Nephron (organoid): ENCODE data around the gene PLEKHH1.

Experiments
- H3K27ac Mint-ChIP-seq, 3 experiments: 2 replicates each; pipeline ENCODE4 v1.8.0; 2020; ENCODE audit warnings: mixed read lengths in 3 of 3, mild to moderate bottlenecking in 2 of 3, moderate library complexity in 1 of 3
- H3K27me3 Mint-ChIP-seq: 2 replicates; pipeline ENCODE4 v1.8.0; 2021; ENCODE audit warnings: low read depth, mild to moderate bottlenecking, moderate library complexity, mixed read lengths
- H3K36me3 Mint-ChIP-seq: 2 replicates; pipeline ENCODE4 v1.8.0; 2020; ENCODE audit warnings: low read depth, mixed read lengths
- H3K4me1 Mint-ChIP-seq: 2 replicates; pipeline ENCODE4 v1.8.0; 2020; ENCODE audit warnings: mixed read lengths
- H3K4me3 Mint-ChIP-seq, 3 experiments: 2 replicates each; pipeline ENCODE4 v1.8.0; 2020; ENCODE audit warnings: mild to moderate bottlenecking in 3 of 3, mixed read lengths in 3 of 3, moderate library complexity in 2 of 3
- H3K9me3 Mint-ChIP-seq: 2 replicates; pipeline ENCODE4 v1.8.0; 2020; ENCODE audit warnings: mixed read lengths
- TF ChIP-seq, protein P1 (sequence below), 3 experiments: fragments of 200-600 bp; sonication (generic); IDR thresholded peaks; one replicate each; pipeline ENCODE4 v1.5.0; 2021; ENCODE audit warnings: antibody characterized with exemption in 3 of 3; ENCODE audit not compliant: unreplicated experiment in 3 of 3

The PLEKHH1 gene

DNA sequence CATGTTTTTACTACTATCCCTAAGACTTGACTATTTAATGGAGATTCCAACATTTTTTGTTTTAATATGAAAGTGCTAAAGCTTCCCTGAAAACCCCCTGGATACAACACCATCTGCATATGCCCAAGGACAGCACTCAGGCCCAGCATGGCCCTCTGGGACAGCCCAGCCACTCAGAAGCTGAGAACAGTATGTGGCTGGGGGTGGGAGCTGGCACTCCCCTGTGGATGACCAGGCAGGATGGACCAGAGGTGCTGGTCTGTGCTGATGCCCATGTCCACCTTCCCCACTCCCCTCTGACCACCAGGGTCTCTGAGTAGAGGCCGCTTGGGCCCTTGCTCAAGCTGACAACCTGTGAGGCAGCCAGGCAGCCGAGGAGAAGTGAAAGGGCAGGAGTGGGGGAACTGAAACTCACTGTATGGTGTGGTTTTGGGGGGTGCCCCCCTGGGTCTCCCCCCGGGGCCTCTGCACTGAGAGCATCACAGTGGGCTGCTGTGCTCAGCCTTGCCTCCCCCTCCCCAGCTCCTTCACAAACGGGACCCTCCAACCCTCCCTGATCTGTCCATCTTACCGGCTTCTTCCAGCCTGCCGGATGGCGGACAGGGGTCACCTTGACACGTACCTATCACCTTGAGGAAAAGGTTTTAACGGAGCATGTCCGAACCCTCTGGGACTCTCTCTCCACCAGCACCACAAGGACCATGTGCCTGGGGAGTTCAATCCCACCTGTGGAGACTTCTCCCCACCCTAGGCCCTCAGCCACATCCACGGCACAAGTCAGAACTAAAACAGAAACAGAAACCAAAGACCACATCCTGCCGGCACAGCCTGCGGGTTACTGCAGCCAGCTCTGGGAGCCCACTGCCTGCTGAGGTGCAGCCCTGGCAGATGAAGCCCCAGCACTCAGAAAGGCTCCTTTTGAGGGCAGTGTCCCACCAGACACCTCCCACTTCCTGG is 44.9 kb upstream of the PLEKHH1 start, which contains the start of gene TMEM229B:
TSS of gene TMEM229B (minus strand) at position 785 of the 957 bp plus-strand sequence. CDS start 14,798 bp downstream, outside the sequence.
- H3K36me3 Mint-ChIP-seq, result peaks cover 4% of the 10 kb centered on the region
- no peak within 1 kb of the TSS for H3K4me3 Mint-ChIP-seq
- peaks cover 18% of the 10 kb centered on the region for H3K4me1 Mint-ChIP-seq
- H3K27ac Mint-ChIP-seq, result no peak within 1 kb of the TSS
- peaks cover 7% of the 10 kb centered on the region for H3K9me3 Mint-ChIP-seq
- TF ChIP-seq, protein P1, sequence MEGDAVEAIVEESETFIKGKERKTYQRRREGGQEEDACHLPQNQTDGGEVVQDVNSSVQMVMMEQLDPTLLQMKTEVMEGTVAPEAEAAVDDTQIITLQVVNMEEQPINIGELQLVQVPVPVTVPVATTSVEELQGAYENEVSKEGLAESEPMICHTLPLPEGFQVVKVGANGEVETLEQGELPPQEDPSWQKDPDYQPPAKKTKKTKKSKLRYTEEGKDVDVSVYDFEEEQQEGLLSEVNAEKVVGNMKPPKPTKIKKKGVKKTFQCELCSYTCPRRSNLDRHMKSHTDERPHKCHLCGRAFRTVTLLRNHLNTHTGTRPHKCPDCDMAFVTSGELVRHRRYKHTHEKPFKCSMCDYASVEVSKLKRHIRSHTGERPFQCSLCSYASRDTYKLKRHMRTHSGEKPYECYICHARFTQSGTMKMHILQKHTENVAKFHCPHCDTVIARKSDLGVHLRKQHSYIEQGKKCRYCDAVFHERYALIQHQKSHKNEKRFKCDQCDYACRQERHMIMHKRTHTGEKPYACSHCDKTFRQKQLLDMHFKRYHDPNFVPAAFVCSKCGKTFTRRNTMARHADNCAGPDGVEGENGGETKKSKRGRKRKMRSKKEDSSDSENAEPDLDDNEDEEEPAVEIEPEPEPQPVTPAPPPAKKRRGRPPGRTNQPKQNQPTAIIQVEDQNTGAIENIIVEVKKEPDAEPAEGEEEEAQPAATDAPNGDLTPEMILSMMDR (IDR thresholded peaks at IDR 0.05; ENCODE audit: unreplicated experiment in 3 of 3), result no peak
- peaks cover 11% of the 10 kb centered on the region for H3K27me3 Mint-ChIP-seq

DNA sequence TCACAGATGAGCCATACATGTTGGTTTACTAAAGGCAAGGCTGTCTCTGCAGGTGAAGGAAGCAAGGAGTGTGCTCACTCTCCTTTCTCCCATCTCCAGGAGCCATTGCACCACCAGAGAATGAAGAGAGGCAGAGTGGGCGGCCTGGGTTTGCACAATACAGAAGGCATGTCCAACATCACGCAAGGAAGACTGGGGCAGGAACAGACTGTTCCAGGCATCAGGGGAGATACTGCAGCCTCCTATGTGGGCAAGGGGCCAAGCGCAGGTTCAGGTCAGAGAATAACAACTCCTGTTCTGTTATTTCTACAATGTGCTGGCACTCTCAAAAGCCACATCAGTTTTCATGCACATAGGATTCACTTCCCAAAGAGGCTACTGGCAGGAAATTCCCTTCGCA is 42.9 kb upstream of the PLEKHH1 start:
- H3K4me1 Mint-ChIP-seq, result peaks cover 17% of the 10 kb centered on the region
- peaks cover 4% of the 10 kb centered on the region for H3K36me3 Mint-ChIP-seq
- no peak overlapping the region for H3K27ac Mint-ChIP-seq
- H3K27me3 Mint-ChIP-seq, result peaks cover 8% of the 10 kb centered on the region
- H3K4me3 Mint-ChIP-seq, result no peak overlapping the region
- peaks cover 11% of the 10 kb centered on the region for H3K9me3 Mint-ChIP-seq
- TF ChIP-seq, protein P1 (IDR thresholded peaks at IDR 0.05; ENCODE audit: unreplicated experiment in 3 of 3), result no peak

DNA sequence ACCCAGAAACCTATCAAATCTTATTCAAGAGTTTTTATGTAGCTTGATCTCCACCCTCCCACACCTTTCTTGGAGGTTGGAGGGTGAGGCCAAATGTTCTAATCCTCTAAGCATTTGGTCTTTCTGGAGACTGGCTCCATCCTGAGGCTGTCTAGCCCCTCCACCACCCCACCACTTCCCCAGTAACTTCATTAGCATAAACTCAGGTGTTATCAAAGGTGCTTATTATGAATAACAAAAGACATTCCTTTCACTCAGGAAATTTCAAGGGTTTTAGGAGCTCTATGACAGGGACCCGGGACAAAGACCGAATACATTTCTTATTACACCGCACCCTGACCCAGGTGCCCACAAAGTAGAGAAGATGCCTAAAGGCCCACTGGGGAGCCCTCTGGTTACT is 41.8 kb upstream of the PLEKHH1 start:
- TF ChIP-seq, protein P1 (IDR thresholded peaks at IDR 0.05; ENCODE audit: unreplicated experiment in 3 of 3), result no peak
- Mint-ChIP-seq H3K27ac (no peak overlapping the region), H3K9me3 (peaks cover 13% of the 10 kb centered on the region), H3K4me1 (peaks cover 9% of the 10 kb centered on the region), H3K36me3 (peaks cover 4% of the 10 kb centered on the region), H3K4me3 (no peak overlapping the region), H3K27me3 (peaks cover 11% of the 10 kb centered on the region)

DNA sequence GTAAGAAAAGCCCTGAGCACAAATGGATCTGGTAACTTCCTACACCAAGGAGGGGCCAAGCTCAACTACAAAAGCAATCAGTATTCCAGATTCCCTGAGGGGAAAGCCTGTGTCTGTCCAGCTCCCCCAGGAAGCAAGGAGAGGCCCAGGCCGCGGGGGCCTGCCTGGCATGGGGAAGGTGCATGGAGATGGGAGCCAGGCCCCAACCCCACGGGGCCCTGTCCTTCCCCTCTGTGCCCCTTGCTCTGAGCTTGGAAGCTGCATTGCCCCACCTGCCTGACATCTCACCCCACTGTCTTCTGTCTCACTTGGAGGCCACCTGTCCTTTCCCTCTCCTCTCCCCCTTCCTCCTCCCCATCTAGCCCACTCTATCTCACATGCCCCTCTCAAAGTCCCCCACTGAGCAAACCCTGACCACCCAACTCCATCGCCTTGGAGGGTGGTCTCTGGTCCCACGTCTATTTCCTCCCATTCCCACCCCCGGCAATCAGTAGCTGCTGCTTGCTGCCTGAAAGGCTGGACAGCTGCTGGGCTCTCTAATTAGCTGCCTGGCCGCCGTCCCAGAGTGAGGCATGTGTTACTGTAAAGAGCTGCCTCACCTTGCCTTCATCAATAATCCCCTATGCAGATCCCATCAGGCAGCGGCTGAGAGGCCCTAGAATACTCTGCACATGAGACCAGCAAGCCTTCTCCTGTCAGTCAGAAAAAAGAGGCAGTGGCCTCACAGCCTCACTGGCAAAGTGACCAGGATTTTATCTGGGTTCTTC is 41.2 kb upstream of the PLEKHH1 start:
- TF ChIP-seq, protein P1 (IDR thresholded peaks at IDR 0.05; ENCODE audit: unreplicated experiment in 3 of 3), result no peak
- Mint-ChIP-seq H3K27ac (no peak overlapping the region), H3K4me3 (no peak overlapping the region), H3K4me1 (peaks cover 5% of the 10 kb centered on the region), H3K27me3 (peaks cover 11% of the 10 kb centered on the region), H3K9me3 (peaks cover 13% of the 10 kb centered on the region), H3K36me3 (peaks cover 4% of the 10 kb centered on the region)

DNA sequence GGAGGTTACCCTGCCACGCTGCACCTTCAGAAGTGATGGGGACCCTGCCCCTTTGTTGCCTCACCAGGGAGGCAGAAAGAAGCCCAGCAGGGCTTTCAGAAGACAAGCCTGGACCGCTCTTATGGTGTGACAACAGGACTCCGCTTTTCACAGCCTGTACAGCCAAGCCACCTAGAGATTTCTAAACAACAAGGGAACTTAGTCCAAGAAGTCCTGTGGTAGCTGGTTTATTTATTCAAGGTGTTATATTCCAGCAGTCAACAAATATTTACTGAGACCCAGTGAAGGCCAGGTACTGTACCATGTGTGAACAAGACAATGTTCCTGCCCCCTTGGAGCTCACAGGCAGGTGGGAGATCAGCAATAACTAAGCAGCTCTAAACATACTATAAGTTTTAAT is 40.6 kb upstream of the PLEKHH1 start:
- H3K4me1 Mint-ChIP-seq, result peaks cover under 1% of the 10 kb centered on the region
- peaks cover 13% of the 10 kb centered on the region for H3K9me3 Mint-ChIP-seq
- TF ChIP-seq, protein P1 (IDR thresholded peaks at IDR 0.05; ENCODE audit: unreplicated experiment in 3 of 3), result no peak
- H3K4me3 Mint-ChIP-seq, result no peak overlapping the region
- peaks cover 4% of the 10 kb centered on the region for H3K36me3 Mint-ChIP-seq
- peaks cover 11% of the 10 kb centered on the region for H3K27me3 Mint-ChIP-seq
- H3K27ac Mint-ChIP-seq, result no peak overlapping the region
